Activated CD4-positive, alpha-beta memory T cell treated with anti-CD3 and anti-CD28 coated beads for 36 hours (primary cell): ENCODE results near the gene PKP4. TPM values are rescaled to one million over a fixed set of nuclear protein-coding genes. Genes with fewer than 3 reads are reported as not detected.
A peak's percentile ranks its signal among the peaks of the same experiment; 100 is the strongest.
"Not testable (repeated sequence)": the region's sequence is repeated elsewhere in the genome, so short reads cannot be mapped to it uniquely, and the experiment has no call there.

Experiments used
- CTCF ChIA-PET: fragments of 350-600 bp; sonication (Branson Sonifier 250); formaldehyde crosslinking; loops from one replicate; lab custom pipeline; 2021; ENCODE audit warnings: antibody characterized with exemption, inconsistent platforms; lab: Charles Lee
- POLR2A ChIA-PET: fragments of 350-600 bp; sonication (Branson Sonifier 250); formaldehyde crosslinking; loops from one replicate; lab custom pipeline; 2021; ENCODE audit warnings: antibody characterized with exemption; lab: Charles Lee
- DNase-seq: peaks from one replicate; pipeline ENCODE4 v3.0.0-alpha.2; 2020
- H3K27ac Mint-ChIP-seq: one replicate; pipeline ENCODE4 v1.8.0; 2021; ENCODE audit warnings: mixed read lengths
- H3K27me3 Mint-ChIP-seq: one replicate; pipeline ENCODE4 v1.8.0; 2021; ENCODE audit warnings: mixed read lengths
- H3K36me3 Mint-ChIP-seq: one replicate; pipeline ENCODE4 v1.8.0; 2021; ENCODE audit warnings: mixed read lengths
- H3K4me1 Mint-ChIP-seq: one replicate; pipeline ENCODE4 v1.8.0; 2021; ENCODE audit warnings: low read depth, mixed read lengths
- H3K4me3 Mint-ChIP-seq: one replicate; pipeline ENCODE4 v1.8.0; 2021; ENCODE audit warnings: mild to moderate bottlenecking, mixed read lengths
- H3K9me3 Mint-ChIP-seq: one replicate; pipeline ENCODE4 v1.8.0; 2021; ENCODE audit warnings: mixed read lengths
- intact Hi-C: fragments of 100-400 bp; cut with micrococcal nuclease; formaldehyde crosslinking; loops from one replicate; pipeline ENCODE4 v1.15.1; 2023
- total RNA-seq, 2 experiments: library from RNA; stranded (reverse); gene quantifications; one replicate each; pipeline ENCODE4 v1.2.3, GENCODE V29; 2021

The PKP4 gene
- total RNA-seq, 2 experiments from 2014 or later: 41.4 to 43.1 TPM

GRCh38 chr2:158457826-158458616 lies 1.3 kb downstream of the PKP4 start:
- intact Hi-C loops: loop anchor here (2.0 to 10.0 kb wide), 5 partner anchors 49 to 973 kb away; partner anchors contain the start of gene ACVR1C
- Mint-ChIP-seq H3K36me3 (no peaks in the 10 kb centered on the region), H3K9me3 (no peaks in the 10 kb centered on the region), H3K4me1 (peaks cover 32% of the 10 kb centered on the region), H3K27me3 (no peaks in the 10 kb centered on the region), H3K27ac (peak overlapping the region; percentile 72), H3K4me3 (peak overlapping the region; percentile 93)
- ChIA-PET CTCF (interaction anchor here (0.6 to 3.9 kb wide), 8 partner anchors 9 to 434 kb away, joined by 3 to 19 read pairs (median 4); no protein-coding TSS in a partner anchor), POLR2A (interaction anchor here (1.3 kb wide), 1 partner anchor 9 kb away, joined by 3 read pairs; no protein-coding TSS in a partner anchor)
- no peak for DNase-seq

- Mint-ChIP-seq H3K27me3 (no peaks in the 10 kb centered on the region), H3K27ac (no peak overlapping the region), H3K9me3 (no peaks in the 10 kb centered on the region), H3K4me1 (peaks cover 32% of the 10 kb centered on the region), H3K36me3 (no peaks in the 10 kb centered on the region), H3K4me3 (peak overlapping the region; percentile 93)
- POLR2A ChIA-PET: no interaction called here
- CTCF ChIA-PET: interaction anchor here (0.6 to 3.9 kb wide), 6 partner anchors 8 to 961 kb away, joined by 3 to 19 read pairs (median 4); no protein-coding TSS in a partner anchor
- DNase-seq: no peak
- intact Hi-C loops: loop anchor here (5.0 to 10.0 kb wide), 4 partner anchors 294 to 974 kb away; partner anchors contain the start of gene ACVR1C
Measured at GRCh38 chr2:158458617-158458920, 1.8 kb downstream of the PKP4 start.

DNA sequence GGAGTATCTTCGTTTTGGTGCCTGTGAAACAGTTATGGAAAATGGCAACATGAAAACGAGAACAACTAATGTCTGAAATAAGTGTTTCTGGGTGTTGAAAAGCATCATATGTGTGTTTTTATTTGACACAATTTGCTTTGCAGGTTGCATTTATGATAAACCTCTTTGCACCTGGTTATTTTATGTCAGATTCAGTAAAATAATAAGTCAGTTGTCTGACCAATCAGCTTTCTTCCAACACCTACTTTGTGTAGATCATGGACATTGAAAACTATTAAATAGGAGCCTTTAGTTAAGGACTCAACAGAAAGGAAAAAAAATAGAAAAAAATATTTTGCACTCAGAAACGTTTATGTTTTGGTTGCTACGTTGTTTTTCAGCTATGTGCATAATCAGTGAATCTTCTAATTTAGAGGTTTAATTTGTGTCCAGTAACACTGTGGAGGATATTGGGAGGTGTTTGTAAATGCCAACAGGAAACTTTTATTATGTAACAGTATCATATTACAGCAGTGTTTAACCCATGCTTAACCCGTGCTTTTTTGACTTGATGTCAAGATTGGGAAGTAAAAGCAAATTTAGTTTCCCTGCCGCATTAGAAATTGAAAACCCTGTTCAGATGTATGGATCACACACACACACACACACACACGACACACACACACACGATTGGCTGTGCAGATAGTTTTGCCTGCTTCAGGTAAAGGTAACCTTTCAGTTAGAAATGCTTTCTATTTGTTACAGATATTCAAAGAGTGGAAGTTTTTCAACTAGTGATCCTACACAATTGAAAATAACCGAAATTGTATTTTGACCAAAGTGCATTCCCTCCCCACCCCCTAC lies 2.6 kb downstream of the PKP4 start:
- POLR2A ChIA-PET: no interaction called here
- peaks cover 34% of the 10 kb centered on the region for H3K4me1 Mint-ChIP-seq
- H3K4me3 Mint-ChIP-seq: no peak overlapping the region
- H3K27me3 Mint-ChIP-seq: no peaks in the 10 kb centered on the region
- intact Hi-C loops: loop anchor here (5.0 to 10.0 kb wide), 4 partner anchors 293 to 975 kb away; partner anchors contain the start of gene ACVR1C
- no peaks in the 10 kb centered on the region for H3K36me3 Mint-ChIP-seq
- CTCF ChIA-PET: interaction anchor here (0.7 to 3.9 kb wide), 2 partner anchors 7 to 962 kb away, joined by 3 to 19 read pairs; no protein-coding TSS in a partner anchor
- H3K9me3 Mint-ChIP-seq: no peaks in the 10 kb centered on the region
- DNase-seq: no peak
- H3K27ac Mint-ChIP-seq: no peak overlapping the region

DNA sequence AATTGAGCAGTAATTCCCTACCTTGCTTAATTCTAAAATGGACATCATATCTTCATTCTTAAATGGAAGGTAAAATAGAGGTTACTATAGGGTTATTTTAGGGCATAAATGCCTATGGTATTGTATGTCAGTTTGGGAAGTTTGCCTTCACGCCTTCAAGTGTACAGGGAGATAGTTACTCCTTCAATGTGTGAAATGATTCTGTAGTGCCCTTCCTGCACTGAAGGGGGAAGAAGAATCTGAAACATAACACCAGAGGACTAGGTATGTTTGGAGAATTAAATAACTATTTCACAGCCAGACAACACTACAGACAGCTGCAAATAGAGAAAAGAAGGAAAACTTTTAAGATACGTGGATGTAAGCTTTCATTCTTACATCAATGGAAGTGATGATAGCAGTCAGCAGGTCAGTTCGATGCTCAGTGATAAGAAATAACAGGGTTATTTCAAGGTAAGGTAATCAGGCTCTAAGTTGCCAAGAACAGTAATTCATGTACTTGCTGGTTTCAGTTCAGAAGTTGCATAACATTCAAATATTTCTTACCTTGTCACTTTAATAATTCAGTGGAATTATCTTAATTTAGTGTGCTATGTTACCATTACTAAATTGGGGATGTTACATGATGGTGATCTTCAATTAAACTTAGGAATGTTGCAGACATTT lies 4.0 kb downstream of the PKP4 start:
- ChIA-PET CTCF (no interaction called here), POLR2A (no interaction called here)
- H3K36me3 Mint-ChIP-seq: no peaks in the 10 kb centered on the region
- H3K4me3 Mint-ChIP-seq: no peak overlapping the region
- DNase-seq: no peak
- H3K27ac Mint-ChIP-seq: no peak overlapping the region
- no peaks in the 10 kb centered on the region for H3K9me3 Mint-ChIP-seq
- H3K4me1 Mint-ChIP-seq: peaks cover 39% of the 10 kb centered on the region
- no peaks in the 10 kb centered on the region for H3K27me3 Mint-ChIP-seq
- intact Hi-C loops: no loop called here

DNA sequence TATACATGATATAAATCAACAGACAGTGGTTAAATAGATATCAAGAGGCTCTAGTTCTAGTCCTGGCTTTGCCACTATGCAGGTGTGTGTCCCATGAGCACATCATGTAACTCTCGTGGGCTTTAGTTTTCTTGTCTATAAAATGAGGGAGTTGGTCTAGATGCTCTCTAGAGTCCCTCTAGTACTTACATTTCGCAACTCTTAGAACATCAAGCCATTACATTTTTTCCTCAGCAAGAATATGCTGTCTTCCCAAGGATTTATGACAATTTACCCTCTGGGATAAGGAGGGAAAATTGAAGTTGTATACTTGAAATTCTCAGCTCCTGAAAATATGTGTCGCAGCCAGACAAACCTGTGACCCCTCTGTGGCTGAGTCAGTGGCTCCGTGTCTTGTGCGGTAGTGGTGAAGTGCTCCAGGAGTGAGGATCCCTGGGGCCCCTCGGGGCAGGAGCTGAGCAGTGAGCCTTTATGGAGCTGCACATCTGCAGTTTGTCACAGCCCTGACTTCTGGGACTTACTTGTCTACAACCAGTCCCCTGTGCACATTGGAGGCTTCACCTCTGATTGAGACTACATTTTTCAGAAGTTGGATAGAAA lies 6.8 kb downstream of the PKP4 start:
- H3K27ac Mint-ChIP-seq: no peak overlapping the region
- no peaks in the 10 kb centered on the region for H3K36me3 Mint-ChIP-seq
- POLR2A ChIA-PET: interaction anchor here (0.6 kb wide), 1 partner anchor 163 kb away, joined by 3 read pairs; no protein-coding TSS in a partner anchor
- no peak for DNase-seq
- intact Hi-C loops: loop anchor here (2.0 kb wide), 1 partner anchor 43 kb away; no protein-coding TSS in a partner anchor
- H3K4me3 Mint-ChIP-seq: no peak overlapping the region
- CTCF ChIA-PET: interaction anchor here (1.2 kb wide), 1 partner anchor 26 kb away, joined by 3 read pairs; no protein-coding TSS in a partner anchor
- H3K9me3 Mint-ChIP-seq: no peaks in the 10 kb centered on the region
- peaks cover 30% of the 10 kb centered on the region for H3K4me1 Mint-ChIP-seq
- no peaks in the 10 kb centered on the region for H3K27me3 Mint-ChIP-seq

DNA sequence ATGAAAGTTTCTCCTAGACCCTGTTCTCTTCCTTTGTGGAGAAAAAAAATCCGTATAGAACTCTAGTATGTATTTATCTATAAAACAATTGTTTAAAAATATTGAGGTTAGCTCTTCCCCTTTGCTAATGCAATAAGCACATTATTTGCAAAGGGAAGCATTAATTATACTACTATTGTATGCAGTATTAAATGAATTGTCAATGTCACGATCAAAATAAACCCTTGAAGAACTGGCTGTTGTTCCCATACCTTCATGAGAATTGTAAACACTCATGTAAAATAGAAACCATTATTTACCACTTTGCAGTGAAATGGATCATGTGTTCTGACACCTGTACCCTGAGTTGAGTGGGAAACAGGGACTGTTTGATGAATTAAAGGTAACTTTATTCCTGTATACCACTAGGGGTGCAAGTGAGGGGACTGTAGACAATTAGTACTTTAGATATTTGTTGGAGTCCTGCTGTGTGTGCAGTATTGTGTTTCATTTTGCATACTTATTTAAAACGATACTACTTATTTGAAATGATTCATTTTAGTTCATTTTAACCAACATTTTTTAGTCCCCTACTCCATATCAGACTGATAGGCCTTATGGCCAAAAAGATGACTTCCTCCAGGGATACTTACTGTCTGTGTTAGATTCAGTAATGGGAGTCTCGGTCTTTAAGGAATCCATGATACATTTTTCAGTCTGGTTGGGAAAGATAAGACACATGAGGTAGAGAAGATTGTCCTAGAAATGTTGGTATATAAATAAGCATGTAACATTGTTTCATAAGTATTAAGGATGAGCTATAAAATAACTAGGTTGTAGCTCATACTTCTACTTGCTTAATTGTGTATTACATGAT lies 7.9 kb downstream of the PKP4 start:
- Mint-ChIP-seq H3K36me3 (peaks cover under 1% of the 10 kb centered on the region), H3K4me3 (no peak overlapping the region), H3K4me1 (peaks cover 26% of the 10 kb centered on the region), H3K27ac (no peak overlapping the region), H3K9me3 (no peaks in the 10 kb centered on the region), H3K27me3 (no peaks in the 10 kb centered on the region)
- DNase-seq: no peak
- intact Hi-C loops: loop anchor here (2.0 kb wide), 1 partner anchor 42 kb away; no protein-coding TSS in a partner anchor
- POLR2A ChIA-PET: no interaction called here
- CTCF ChIA-PET: interaction anchor here (0.6 to 4.3 kb wide), 6 partner anchors 7 to 421 kb away, joined by 3 to 19 read pairs (median 3); partner anchors contain the start of genes CCDC148 and PKP4

DNA sequence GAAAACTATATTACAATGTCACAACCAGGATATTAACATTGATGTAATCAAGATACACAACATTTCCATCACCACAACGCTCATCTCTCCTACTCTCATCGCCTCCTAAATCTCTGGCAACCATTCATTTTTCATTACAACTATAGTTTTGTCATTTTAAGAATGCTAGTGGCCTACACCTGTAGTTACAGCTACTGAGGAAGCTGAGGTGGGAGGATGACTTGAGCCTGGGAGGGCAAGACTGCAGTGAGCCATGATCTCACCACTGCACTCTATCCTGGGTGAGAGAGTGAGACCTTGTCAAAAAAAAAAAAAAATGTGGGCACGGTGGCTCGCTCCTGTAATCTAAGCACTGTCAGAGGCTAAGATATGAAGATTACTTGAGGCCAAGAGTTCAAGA lies 10.5 kb downstream of the PKP4 start:
- intact Hi-C loops: no loop called here
- H3K36me3 Mint-ChIP-seq: peaks cover 11% of the 10 kb centered on the region
- POLR2A ChIA-PET: interaction anchor here (1.5 kb wide), 1 partner anchor 10 kb away, joined by 3 read pairs; the partner anchor contains the start of genes CCDC148 and PKP4

GRCh38 chr2:158472829-158473228 lies 16.1 kb downstream of the PKP4 start:
- H3K9me3 Mint-ChIP-seq, intact Hi-C loops, DNase-seq, H3K4me3 Mint-ChIP-seq, H3K27me3 Mint-ChIP-seq, POLR2A ChIA-PET, H3K27ac Mint-ChIP-seq: not testable (repeated sequence)
- H3K4me1 Mint-ChIP-seq: peaks cover 12% of the 10 kb centered on the region
- H3K36me3 Mint-ChIP-seq: peaks cover 17% of the 10 kb centered on the region
- CTCF ChIA-PET: interaction anchor here (0.8 to 1.0 kb wide), 2 partner anchors 8 to 22 kb away, joined by 3 to 5 read pairs; no protein-coding TSS in a partner anchor

More for the DNA sequence above, 10.5 kb downstream of the PKP4 start:
- H3K4me1 Mint-ChIP-seq: peaks cover 15% of the 10 kb centered on the region
- DNase-seq: peak; percentile 16
- no peaks in the 10 kb centered on the region for H3K27me3 Mint-ChIP-seq
- H3K4me3 Mint-ChIP-seq: no peak overlapping the region
- no peaks in the 10 kb centered on the region for H3K9me3 Mint-ChIP-seq
- no peak overlapping the region for H3K27ac Mint-ChIP-seq
- CTCF ChIA-PET: interaction anchor here (4.3 kb wide), 1 partner anchor 10 kb away, joined by 19 read pairs; the partner anchor contains the start of genes CCDC148 and PKP4

DNA sequence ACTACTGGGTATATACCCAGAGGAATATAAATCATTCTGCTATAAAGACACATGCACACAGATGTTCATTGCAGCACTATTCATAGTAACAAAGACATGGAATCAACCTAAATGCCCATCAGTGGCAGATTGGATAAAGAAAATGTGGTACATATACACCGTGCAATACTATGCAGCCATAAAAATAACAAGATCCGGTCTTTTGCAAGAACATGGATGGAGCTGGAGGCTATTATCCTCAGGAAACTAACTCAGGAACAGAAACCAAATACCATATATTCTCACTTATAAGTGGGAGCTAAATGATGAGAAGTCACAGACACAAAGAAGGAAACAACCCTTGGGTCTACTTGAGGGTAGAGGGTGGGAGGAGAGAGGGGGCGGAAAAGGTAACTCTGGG lies 16.5 kb downstream of the PKP4 start:
- H3K4me1 Mint-ChIP-seq: peaks cover 15% of the 10 kb centered on the region
- H3K27me3 Mint-ChIP-seq, intact Hi-C loops, DNase-seq, H3K4me3 Mint-ChIP-seq, H3K9me3 Mint-ChIP-seq, POLR2A ChIA-PET, H3K27ac Mint-ChIP-seq: not testable (repeated sequence)
- CTCF ChIA-PET: interaction anchor here (0.8 to 2.1 kb wide), 3 partner anchors 8 to 281 kb away, joined by 3 to 5 read pairs (median 4); no protein-coding TSS in a partner anchor
- H3K36me3 Mint-ChIP-seq: peaks cover 17% of the 10 kb centered on the region

GRCh38 chr2:158473719-158474392 lies 17.1 kb downstream of the PKP4 start:
- POLR2A ChIA-PET: no interaction called here
- Mint-ChIP-seq H3K36me3 (peaks cover 17% of the 10 kb centered on the region), H3K27me3 (no peaks in the 10 kb centered on the region), H3K4me3 (no peak overlapping the region), H3K4me1 (peaks cover 18% of the 10 kb centered on the region), H3K9me3 (peaks cover 5% of the 10 kb centered on the region), H3K27ac (no peak overlapping the region)
- intact Hi-C loops: no loop called here
- no peak for DNase-seq
- CTCF ChIA-PET: interaction anchor here (1.0 to 2.1 kb wide), 2 partner anchors 9 to 280 kb away, joined by 4 to 5 read pairs; no protein-coding TSS in a partner anchor
